GM12891 (cell line): Measurements from ENCODE around the gene LAMTOR4.

ENCODE experiments used
- POLR2A ChIP-seq: IDR thresholded peaks from 2 replicates; pipeline ENCODE4 v1.6.1; 2011; ENCODE audit warnings: low read depth, low read length, control low read depth
- POLR2AphosphoS5 ChIP-seq: IDR thresholded peaks from 2 replicates; pipeline ENCODE4 v1.6.1; 2011; ENCODE audit warnings: low read depth, low read length, control low read depth
- POU2F2 ChIP-seq: IDR thresholded peaks from 2 replicates; pipeline ENCODE4 v1.6.1; 2011; ENCODE audit warnings: low read depth, mild to moderate bottlenecking, control low read depth, low read length, moderate library complexity
- TAF1 ChIP-seq: IDR thresholded peaks from 2 replicates; pipeline ENCODE4 v1.6.1; 2011; ENCODE audit warnings: low read depth, low read length, control low read depth

- no peak for TF ChIP-seq POLR2AphosphoS5
- no peak for TF ChIP-seq POLR2A
- TF ChIP-seq TAF1: no peak
- no peak for TF ChIP-seq POU2F2
Measured at GRCh38 chr7:100167912-100168323, 19.2 kb downstream of the LAMTOR4 start.
